Mononuclear cell (primary cell): ENCODE results near the gene CD209. TPM values are rescaled to one million over a fixed set of nuclear protein-coding genes. Genes with fewer than 3 reads are reported as not detected.
"Not testable (repeated sequence)": the region's sequence is repeated elsewhere in the genome, so short reads cannot be mapped to it uniquely, and the experiment has no call there.

ENCODE experiments used
- H3K27me3 ChIP-seq: 2 replicates; pipeline ENCODE4 v1.6.0; 2011; ENCODE audit warnings: low read length, control low read depth; ENCODE audit not compliant: insufficient read depth
- H3K4me1 ChIP-seq: 2 replicates; pipeline ENCODE4 v1.5.1; 2011; ENCODE audit warnings: mild to moderate bottlenecking, low read length, control low read depth; ENCODE audit not compliant: insufficient read depth
- H3K4me3 ChIP-seq: 2 replicates; pipeline ENCODE4 v1.5.1; 2011; ENCODE audit warnings: mild to moderate bottlenecking, low read length, moderate library complexity
- H3K9me3 ChIP-seq: 2 replicates; pipeline ENCODE4 v1.5.1; 2011; ENCODE audit warnings: low read depth, mild to moderate bottlenecking, control low read depth, low read length
- total RNA-seq: library from RNA; depleted of rRNA; stranded (reverse); fragments of >200 nt; gene quantifications from one replicate; pipeline ENCODE4 v1.2.3, GENCODE V29; 2012

The CD209 gene
- total RNA-seq, 1 donor = 0.21 TPM

GRCh38 chr19:7756258-7756657 lies 8.9 kb upstream of the CD209 start:
- peaks cover 1% of the 10 kb centered on the region for H3K4me1 ChIP-seq
- no peaks in the 10 kb centered on the region for H3K27me3 ChIP-seq
- H3K9me3 ChIP-seq = peaks cover 36% of the 10 kb centered on the region
- no peak overlapping the region for H3K4me3 ChIP-seq

GRCh38 chr19:7751157-7751783 lies 3.9 kb upstream of the CD209 start:
- Histone ChIP-seq H3K4me3 (no peak overlapping the region), H3K9me3 (peaks cover 8% of the 10 kb centered on the region), H3K27me3 (no peaks in the 10 kb centered on the region), H3K4me1 (peaks cover 21% of the 10 kb centered on the region)

- Histone ChIP-seq H3K9me3 (no peaks in the 10 kb centered on the region), H3K4me3 (no peak overlapping the region), H3K27me3 (no peaks in the 10 kb centered on the region), H3K4me1 (peaks cover 21% of the 10 kb centered on the region)
Observed at GRCh38 chr19:7748756-7749155, 1.4 kb upstream of the CD209 start.

GRCh38 chr19:7748171-7748570 lies 837 bp upstream of the CD209 start:
- H3K9me3 ChIP-seq = no peaks in the 10 kb centered on the region
- H3K4me1 ChIP-seq = peaks cover 21% of the 10 kb centered on the region
- H3K27me3 ChIP-seq = no peaks in the 10 kb centered on the region
- no peak overlapping the region for H3K4me3 ChIP-seq

- not testable (repeated sequence) for H3K4me3 ChIP-seq, H3K27me3 ChIP-seq, H3K9me3 ChIP-seq
- peaks cover 21% of the 10 kb centered on the region for H3K4me1 ChIP-seq
Observed at GRCh38 chr19:7746306-7746705, 1.0 kb downstream of the CD209 start.

GRCh38 chr19:7744871-7745650 lies 2.3 kb downstream of the CD209 start:
- Histone ChIP-seq H3K27me3 (no peaks in the 10 kb centered on the region), H3K4me1 (peaks cover 22% of the 10 kb centered on the region), H3K9me3 (no peaks in the 10 kb centered on the region), H3K4me3 (no peak overlapping the region)

- Histone ChIP-seq H3K27me3 (no peaks in the 10 kb centered on the region), H3K4me1 (peaks cover 26% of the 10 kb centered on the region), H3K4me3 (no peak overlapping the region), H3K9me3 (no peaks in the 10 kb centered on the region)
Observed at GRCh38 chr19:7744199-7744786, 3.0 kb downstream of the CD209 start.

- Histone ChIP-seq H3K9me3 (no peaks in the 10 kb centered on the region), H3K4me3 (no peak overlapping the region), H3K27me3 (no peaks in the 10 kb centered on the region), H3K4me1 (peaks cover 22% of the 10 kb centered on the region)
Observed at GRCh38 chr19:7743425-7743841, 3.9 kb downstream of the CD209 start.

- H3K4me1 ChIP-seq = peaks cover 20% of the 10 kb centered on the region
- H3K27me3 ChIP-seq = no peaks in the 10 kb centered on the region
- H3K4me3 ChIP-seq = no peak overlapping the region
- no peaks in the 10 kb centered on the region for H3K9me3 ChIP-seq
Observed at GRCh38 chr19:7742991-7743390, 4.3 kb downstream of the CD209 start.

GRCh38 chr19:7742575-7742974 lies 4.8 kb downstream of the CD209 start:
- peaks cover 16% of the 10 kb centered on the region for H3K4me1 ChIP-seq
- H3K9me3 ChIP-seq = no peaks in the 10 kb centered on the region
- no peaks in the 10 kb centered on the region for H3K27me3 ChIP-seq
- H3K4me3 ChIP-seq = no peak overlapping the region

GRCh38 chr19:7740682-7741054 lies 6.7 kb downstream of the CD209 start:
- peaks cover 17% of the 10 kb centered on the region for H3K4me1 ChIP-seq
- H3K4me3 ChIP-seq = no peak overlapping the region
- no peaks in the 10 kb centered on the region for H3K27me3 ChIP-seq
- H3K9me3 ChIP-seq = no peaks in the 10 kb centered on the region

GRCh38 chr19:7739801-7740681 lies 7.3 kb downstream of the CD209 start:
- H3K9me3 ChIP-seq = no peaks in the 10 kb centered on the region
- H3K27me3 ChIP-seq = no peaks in the 10 kb centered on the region
- H3K4me3 ChIP-seq = no peak overlapping the region
- peaks cover 17% of the 10 kb centered on the region for H3K4me1 ChIP-seq

- Histone ChIP-seq H3K27me3 (no peaks in the 10 kb centered on the region), H3K4me3 (no peak overlapping the region), H3K4me1 (peaks cover 25% of the 10 kb centered on the region), H3K9me3 (no peaks in the 10 kb centered on the region)
Observed at GRCh38 chr19:7739211-7739755, 8.1 kb downstream of the CD209 start.

GRCh38 chr19:7738023-7738422 lies 9.3 kb downstream of the CD209 start:
- Histone ChIP-seq H3K27me3 (no peaks in the 10 kb centered on the region), H3K9me3 (no peaks in the 10 kb centered on the region), H3K4me1 (peaks cover 35% of the 10 kb centered on the region), H3K4me3 (no peak overlapping the region)

- no peaks in the 10 kb centered on the region for H3K9me3 ChIP-seq
- no peaks in the 10 kb centered on the region for H3K27me3 ChIP-seq
- H3K4me1 ChIP-seq = peaks cover 35% of the 10 kb centered on the region
- H3K4me3 ChIP-seq = no peak overlapping the region
Observed at GRCh38 chr19:7737215-7737614, 10.1 kb downstream of the CD209 start.
